Ovary (tissue), 9 donors: ENCODE results near the gene CD79A. TPM values are rescaled to one million over a fixed set of nuclear protein-coding genes. Genes with fewer than 3 reads are reported as not detected.

Source experiments
- DNase-seq, 5 donors: peaks; one replicate each; pipeline ENCODE4 v3.0.0-alpha.2; 2019 to 2020
- H3K27ac ChIP-seq, 2 donors: fragments of 200-600 bp; one replicate each; pipeline versions ENCODE4 v1.5.1 to v1.8.0; 2019 to 2022
- H3K27me3 ChIP-seq: fragments of 200-600 bp; one replicate; pipeline ENCODE4 v1.8.0; 2022
- H3K36me3 ChIP-seq: fragments of 200-600 bp; sonication (generic); one replicate; pipeline ENCODE4 v1.5.1; 2019
- H3K4me1 ChIP-seq: one replicate; pipeline ENCODE4 v1.8.1; 2013; ENCODE audit warnings: mild to moderate bottlenecking, moderate library complexity; ENCODE audit not compliant: insufficient read depth
- H3K4me3 ChIP-seq: fragments of 200-600 bp; sonication (generic); one replicate; pipeline ENCODE4 v1.5.1; 2017
- H3K9me3 ChIP-seq, 2 donors: fragments of 200-600 bp in 1 of 2; sonication (generic) in 1 of 2; one replicate each; pipeline versions ENCODE4 v1.5.1 to v1.8.1; 2013 to 2019; ENCODE audit warnings: mild to moderate bottlenecking in 1 of 2, moderate library complexity in 1 of 2
- EP300 ChIP-seq: sonication (generic); formaldehyde crosslinking; IDR thresholded peaks from one replicate; pipeline ENCODE4 v1.6.1; 2017; ENCODE audit warnings: antibody characterized with exemption
- POLR2A ChIP-seq: fragments of 450-650 bp; IDR thresholded peaks from one replicate; pipeline ENCODE4 v1.6.1; 2017; ENCODE audit warnings: antibody characterized with exemption, mild to moderate bottlenecking, moderate library complexity
- WGBS, 3 donors: extraction: QIAGEN DNeasy Blood & Tissue Kit in 1 of 3; methylation state at CpG; one replicate each; pipeline versions ENCODE4 v1.1.5 to v1.1.7; 2013 to 2017; 5-methylcytosine and 5-hydroxymethylcytosine counted together
- intact Hi-C, 4 donors: fragments of 100-400 bp; cut with DNase I; formaldehyde crosslinking; loops; one replicate each; pipeline versions ENCODE4 v1.11.0 to v1.15.1; 2022 to 2023
- polyA plus RNA-seq, 2 donors: library from polyadenylated mRNA; stranded (reverse); fragments of 200-250 nt in 1 of 2; fragments of 350-450 nt in 1 of 2; fragmentation: Illumina TruSeq in 1 of 2; extraction: RNeasy Lipid Tissue Mini Kit (QIAGEN cat#74804) in 1 of 2; gene quantifications; one replicate each; pipeline ENCODE4 v1.2.3, GENCODE V29; 2013 to 2014
- total RNA-seq, 7 donors: library from RNA; depleted of rRNA in 2 of 7; stranded (reverse); fragments of >200 nt in 2 of 7; fragmentation: NEBNext Ultra II Directional in 3 of 7; extraction: Animal tissue kit (Norgen Biotek cat#: 25700) in 3 of 7; gene quantifications; one replicate each; pipeline versions ENCODE4 v1.1.0 to v1.2.4, GENCODE V29; 2016 to 2023
- TF ChIP-seq, protein P1 (sequence below), 3 donors: fragments of 450-650 bp in 2 of 3; fragments of 200-600 bp in 1 of 3; IDR thresholded peaks; one replicate each; pipeline versions ENCODE4 v1.5.1 to v1.8.0; 2016 to 2022; ENCODE audit warnings: antibody characterized with exemption in 3 of 3, mild to moderate bottlenecking in 1 of 3
- donor health status: DM: no; HTN: no; CAD: no; lungs with moderate emphysema.
- donor health status: DM: no; HTN: no; CAD: no.
- donor health status: Bipolar disorder and iron deficiency.
- donor health status: DM: yes; HTN: yes; CAD: no.
- donor health status: DM: no; HTN: no; CAD: no.
- donor health status: DM: yes; HTN: yes; CAD: no.

Gene CD79A
- total and polyA plus RNA-seq, 9 donors: 0.25 to 1.4 (median 0.63) TPM; not detected in 1

DNA sequence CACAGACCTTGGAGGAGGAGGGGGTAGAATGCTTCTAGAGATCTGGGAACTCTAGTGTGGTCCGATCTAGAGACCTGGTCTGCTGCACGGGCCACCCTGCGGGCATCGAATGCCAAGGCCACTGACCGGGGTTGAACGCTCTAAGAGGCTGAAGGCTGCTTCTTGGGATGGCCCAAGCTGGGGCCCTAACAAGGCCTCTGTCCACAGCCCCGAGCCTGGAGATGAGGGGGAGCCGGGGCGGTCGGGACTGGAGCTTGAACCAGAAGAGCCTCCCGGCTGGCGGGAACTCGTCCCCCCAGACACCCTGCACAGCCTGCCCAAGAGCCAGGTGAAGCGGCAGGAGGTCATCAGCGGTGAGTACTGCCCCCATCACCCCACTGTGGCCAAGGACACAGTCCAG, 21.2 kb downstream of the CD79A start:
- whole genome bisulfite sequencing, 3 donors: 79 to 89% (median 84%) methylated on average over 15 of the region's 15 CpGs
- TF ChIP-seq EP300: no peak
- TF ChIP-seq POLR2A: no peak
- TF ChIP-seq, protein P1, sequence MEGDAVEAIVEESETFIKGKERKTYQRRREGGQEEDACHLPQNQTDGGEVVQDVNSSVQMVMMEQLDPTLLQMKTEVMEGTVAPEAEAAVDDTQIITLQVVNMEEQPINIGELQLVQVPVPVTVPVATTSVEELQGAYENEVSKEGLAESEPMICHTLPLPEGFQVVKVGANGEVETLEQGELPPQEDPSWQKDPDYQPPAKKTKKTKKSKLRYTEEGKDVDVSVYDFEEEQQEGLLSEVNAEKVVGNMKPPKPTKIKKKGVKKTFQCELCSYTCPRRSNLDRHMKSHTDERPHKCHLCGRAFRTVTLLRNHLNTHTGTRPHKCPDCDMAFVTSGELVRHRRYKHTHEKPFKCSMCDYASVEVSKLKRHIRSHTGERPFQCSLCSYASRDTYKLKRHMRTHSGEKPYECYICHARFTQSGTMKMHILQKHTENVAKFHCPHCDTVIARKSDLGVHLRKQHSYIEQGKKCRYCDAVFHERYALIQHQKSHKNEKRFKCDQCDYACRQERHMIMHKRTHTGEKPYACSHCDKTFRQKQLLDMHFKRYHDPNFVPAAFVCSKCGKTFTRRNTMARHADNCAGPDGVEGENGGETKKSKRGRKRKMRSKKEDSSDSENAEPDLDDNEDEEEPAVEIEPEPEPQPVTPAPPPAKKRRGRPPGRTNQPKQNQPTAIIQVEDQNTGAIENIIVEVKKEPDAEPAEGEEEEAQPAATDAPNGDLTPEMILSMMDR (IDR thresholded peaks at IDR 0.05): no peak
- no peak for DNase-seq
- Histone ChIP-seq H3K4me3 (no peak overlapping the region), H3K27me3 (no peaks in the 10 kb centered on the region), H3K36me3 (no peaks in the 10 kb centered on the region), H3K4me1 (no peaks in the 10 kb centered on the region), H3K9me3 (no peaks in the 10 kb centered on the region), H3K27ac (no peak overlapping the region)
- intact Hi-C loops: no loop called here

DNA sequence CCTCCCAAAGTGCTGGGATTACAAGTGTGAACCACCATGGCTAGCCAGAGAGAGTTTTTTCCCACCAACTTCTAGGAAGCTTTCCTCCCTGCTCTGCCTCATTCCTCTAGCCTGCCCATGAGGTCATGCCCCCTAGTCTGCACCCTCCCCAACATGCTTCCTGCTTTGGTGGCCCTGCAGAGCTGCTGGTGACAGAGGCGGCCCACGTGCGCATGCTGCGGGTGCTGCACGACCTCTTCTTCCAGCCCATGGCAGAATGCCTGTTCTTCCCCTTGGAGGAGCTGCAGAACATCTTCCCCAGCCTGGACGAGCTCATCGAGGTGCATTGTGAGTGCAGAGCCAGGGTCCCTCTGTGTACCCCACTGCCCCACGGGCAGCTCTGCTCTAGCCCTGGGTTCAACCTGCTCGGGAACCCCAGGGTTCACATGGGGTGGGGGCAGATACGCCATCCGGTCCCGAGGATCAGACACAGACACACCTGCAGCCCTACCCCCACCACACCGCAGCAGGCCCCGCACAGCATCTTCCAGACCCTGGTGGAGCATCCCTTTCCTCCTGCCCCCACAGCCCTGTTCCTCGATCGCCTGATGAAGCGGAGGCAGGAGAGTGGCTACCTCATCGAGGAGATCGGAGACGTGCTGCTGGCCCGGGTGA, 24.8 kb downstream of the CD79A start:
- Histone ChIP-seq H3K4me3 (no peak overlapping the region), H3K9me3 (no peaks in the 10 kb centered on the region), H3K4me1 (no peaks in the 10 kb centered on the region), H3K27me3 (no peaks in the 10 kb centered on the region), H3K27ac (no peak overlapping the region), H3K36me3 (no peaks in the 10 kb centered on the region)
- DNase-seq: no peak
- TF ChIP-seq POLR2A (no peak), EP300 (no peak)
- TF ChIP-seq, protein P1 (IDR thresholded peaks at IDR 0.05): no peak
- intact Hi-C loops: no loop called here
- 91 to 93% (median 93%) methylated on average over 21 of the region's 21 CpGs for WGBS, 3 donors

DNA sequence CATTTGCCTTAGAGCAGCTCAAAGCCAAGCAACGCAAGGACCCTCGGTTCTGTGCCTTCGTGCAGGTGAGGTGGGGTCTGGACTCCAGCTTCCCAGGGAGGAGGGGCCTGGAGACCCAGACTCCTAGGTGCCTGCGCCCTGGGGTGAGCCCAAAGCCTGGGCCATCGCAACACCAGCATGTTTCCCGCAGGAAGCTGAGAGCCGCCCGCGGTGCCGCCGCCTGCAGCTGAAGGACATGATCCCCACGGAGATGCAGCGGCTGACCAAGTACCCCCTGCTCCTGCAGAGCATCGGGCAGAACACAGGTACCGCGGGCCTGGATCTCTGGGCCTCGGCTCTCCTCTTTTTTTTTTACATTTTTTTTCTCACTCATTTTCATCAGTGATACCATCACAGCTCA, 25.5 kb downstream of the CD79A start:
- no peaks in the 10 kb centered on the region for H3K9me3 ChIP-seq
- intact Hi-C loops: no loop called here
- H3K4me1 ChIP-seq: no peaks in the 10 kb centered on the region
- no peak overlapping the region for H3K27ac ChIP-seq
- H3K4me3 ChIP-seq: no peak overlapping the region
- no peak for DNase-seq
- TF ChIP-seq EP300 (no peak), POLR2A (no peak)
- TF ChIP-seq, protein P1 (IDR thresholded peaks at IDR 0.05): no peak
- WGBS, 3 donors: 91 to 94% (median 93%) methylated on average over 17 of the region's 17 CpGs
- no peaks in the 10 kb centered on the region for H3K36me3 ChIP-seq
- H3K27me3 ChIP-seq: no peaks in the 10 kb centered on the region

DNA sequence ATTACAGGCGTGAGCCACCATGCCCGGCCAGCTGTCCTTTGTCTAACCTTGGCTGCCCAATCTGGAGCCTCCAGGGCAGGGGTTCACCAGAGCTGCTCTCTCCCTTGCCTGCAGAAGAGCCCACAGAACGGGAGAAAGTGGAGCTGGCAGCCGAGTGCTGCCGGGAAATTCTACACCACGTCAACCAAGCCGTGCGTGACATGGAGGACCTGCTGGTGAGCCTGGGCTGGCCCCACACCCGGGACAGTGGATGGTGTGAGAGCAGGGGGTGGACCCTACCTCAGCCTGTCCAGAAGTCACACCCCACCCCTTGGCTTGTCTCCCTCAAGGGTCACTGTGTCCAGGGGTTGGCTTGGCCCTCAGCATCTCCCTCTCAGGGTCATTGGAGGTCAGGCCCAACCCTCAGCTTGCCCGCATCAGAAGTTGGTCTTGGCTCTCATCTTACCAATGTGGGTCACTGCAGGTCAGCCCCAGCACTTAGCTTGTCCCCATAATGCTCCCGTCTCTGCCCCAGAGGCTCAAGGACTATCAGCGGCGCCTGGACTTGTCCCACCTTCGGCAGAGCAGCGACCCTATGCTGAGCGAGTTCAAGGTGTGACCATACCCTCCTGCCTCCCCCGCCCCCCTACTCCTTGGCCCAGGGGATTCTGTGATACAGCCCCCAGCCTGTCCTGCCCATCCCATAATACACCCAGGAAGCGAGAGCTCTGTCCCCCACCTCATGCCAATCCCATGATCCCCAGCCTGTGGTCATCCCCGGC, 26.3 kb downstream of the CD79A start:
- TF ChIP-seq EP300 (no peak), POLR2A (no peak)
- TF ChIP-seq, protein P1 (IDR thresholded peaks at IDR 0.05): no peak
- no peaks in the 10 kb centered on the region for H3K36me3 ChIP-seq
- H3K27me3 ChIP-seq: no peaks in the 10 kb centered on the region
- no peak overlapping the region for H3K27ac ChIP-seq
- no peaks in the 10 kb centered on the region for H3K9me3 ChIP-seq
- H3K4me1 ChIP-seq: no peaks in the 10 kb centered on the region
- no peak for DNase-seq
- intact Hi-C loops: no loop called here
- WGBS, 3 donors: 89 to 90% (median 90%) methylated on average over 19 of the region's 19 CpGs
- no peak overlapping the region for H3K4me3 ChIP-seq
